SJCRH30 (cell line): ENCODE data around the gene AHDC1. TPM values are rescaled to one million over a fixed set of nuclear protein-coding genes. Genes with fewer than 3 reads are reported as not detected.
A peak's percentile ranks its signal among the peaks of the same experiment; 100 is the strongest.

ENCODE experiments used
- DNase-seq, 2 experiments: peaks; one replicate each; pipeline ENCODE4 v3.0.0-alpha.2; 2015 to 2020
- H3K27ac ChIP-seq: fragments of 250-450 bp; sonication (Bioruptor Pico); 2 replicates; pipeline ENCODE4 v1.5.1; 2020; ENCODE audit warnings: mild to moderate bottlenecking, moderate library complexity
- H3K27me3 ChIP-seq: fragments of 250-450 bp; sonication (Bioruptor Pico); 2 replicates; pipeline ENCODE4 v1.5.1; 2020; ENCODE audit warnings: mild to moderate bottlenecking, moderate library complexity
- H3K36me3 ChIP-seq: fragments of 250-450 bp; sonication (Bioruptor Pico); 2 replicates; pipeline ENCODE4 v1.5.1; 2020; ENCODE audit warnings: mild to moderate bottlenecking, moderate library complexity
- H3K4me1 ChIP-seq: fragments of 250-450 bp; sonication (Bioruptor Pico); 2 replicates; pipeline ENCODE4 v1.5.1; 2020; ENCODE audit warnings: mild to moderate bottlenecking, moderate library complexity
- H3K4me3 ChIP-seq: fragments of 250-450 bp; sonication (Bioruptor Pico); 2 replicates; pipeline ENCODE4 v1.5.1; 2020; ENCODE audit warnings: mild to moderate bottlenecking, moderate library complexity
- H3K9me3 ChIP-seq: fragments of 250-450 bp; sonication (Bioruptor Pico); replicated peaks from 2 replicates; pipeline ENCODE4 v1.5.1; 2020; ENCODE audit warnings: mild to moderate bottlenecking, moderate library complexity
- total RNA-seq: library from RNA; depleted of rRNA; stranded (reverse); fragments of >200 nt; shearing (Covaris generic); gene quantifications from 2 replicates; pipeline ENCODE4 v1.2.3, GENCODE V29; 2014

Gene AHDC1
- total RNA-seq, 1 experiment from 2014 or later, result 30.6 TPM

GRCh38 chr1:27600498-27601175 lies 3.3 kb downstream of the AHDC1 start:
- Histone ChIP-seq H3K36me3 (peaks cover 5% of the 10 kb centered on the region; the same call in 1 of the 2 replicates), H3K4me1 (peaks cover 60% of the 10 kb centered on the region), H3K9me3 (no peaks in the 10 kb centered on the region), H3K27ac (no peak overlapping the region; the same call in 1 of the 2 replicates), H3K27me3 (no peaks in the 10 kb centered on the region), H3K4me3 (peak overlapping the region; percentile 99; the same call in 1 of the 2 replicates)
- peak; percentile 74 to 89 for DNase-seq

DNA sequence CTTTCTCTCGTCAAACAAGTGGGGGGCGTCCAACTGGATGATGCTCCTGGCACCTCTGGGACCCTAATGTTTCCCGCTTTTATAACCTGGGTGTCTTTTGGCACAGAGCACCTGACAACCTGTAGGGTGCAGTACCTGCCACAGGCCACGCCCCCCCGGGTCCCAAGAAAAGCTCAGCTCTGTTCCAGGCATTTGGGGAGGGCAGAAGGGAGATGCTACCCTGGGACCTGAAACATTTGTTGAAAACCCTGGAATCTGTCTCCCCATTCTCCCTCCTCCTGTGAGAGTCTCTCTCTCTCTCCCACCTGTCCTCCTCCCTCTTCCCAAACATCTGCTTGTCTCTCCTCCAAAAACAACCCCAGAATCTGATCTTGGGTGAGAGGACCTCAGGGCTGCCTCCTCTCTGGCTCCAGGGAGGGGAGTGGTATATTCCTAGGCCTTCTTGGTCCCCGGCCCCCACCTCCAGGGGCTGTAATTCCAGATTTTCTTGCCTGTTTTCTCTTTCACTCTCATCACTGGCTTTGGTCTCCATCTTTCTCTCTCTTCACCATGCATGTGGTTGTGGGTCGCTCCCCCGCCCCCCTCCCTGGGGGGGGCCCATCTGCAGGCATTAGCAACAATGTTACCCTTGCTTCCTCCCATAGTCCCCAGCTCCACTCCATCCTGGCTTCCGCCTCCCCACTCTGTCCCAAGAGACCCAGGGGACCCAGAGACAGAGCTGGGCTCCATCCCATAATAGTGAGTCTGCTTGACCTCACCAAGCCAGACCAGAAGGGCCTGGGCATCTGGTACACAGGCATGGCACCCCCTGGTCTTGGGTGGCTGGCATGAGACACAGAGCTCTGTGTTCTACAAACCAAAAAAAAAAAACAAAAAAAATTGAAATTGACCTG lies 4.1 kb downstream of the AHDC1 start:
- Histone ChIP-seq H3K4me1 (peaks cover 65% of the 10 kb centered on the region), H3K9me3 (no peaks in the 10 kb centered on the region), H3K27ac (peak overlapping the region; percentile 57), H3K27me3 (no peaks in the 10 kb centered on the region), H3K36me3 (peaks cover 10% of the 10 kb centered on the region; the same call in 1 of the 2 replicates), H3K4me3 (no peak overlapping the region)
- DNase-seq, result peak in 1 of 2 experiments; percentile 78

DNA sequence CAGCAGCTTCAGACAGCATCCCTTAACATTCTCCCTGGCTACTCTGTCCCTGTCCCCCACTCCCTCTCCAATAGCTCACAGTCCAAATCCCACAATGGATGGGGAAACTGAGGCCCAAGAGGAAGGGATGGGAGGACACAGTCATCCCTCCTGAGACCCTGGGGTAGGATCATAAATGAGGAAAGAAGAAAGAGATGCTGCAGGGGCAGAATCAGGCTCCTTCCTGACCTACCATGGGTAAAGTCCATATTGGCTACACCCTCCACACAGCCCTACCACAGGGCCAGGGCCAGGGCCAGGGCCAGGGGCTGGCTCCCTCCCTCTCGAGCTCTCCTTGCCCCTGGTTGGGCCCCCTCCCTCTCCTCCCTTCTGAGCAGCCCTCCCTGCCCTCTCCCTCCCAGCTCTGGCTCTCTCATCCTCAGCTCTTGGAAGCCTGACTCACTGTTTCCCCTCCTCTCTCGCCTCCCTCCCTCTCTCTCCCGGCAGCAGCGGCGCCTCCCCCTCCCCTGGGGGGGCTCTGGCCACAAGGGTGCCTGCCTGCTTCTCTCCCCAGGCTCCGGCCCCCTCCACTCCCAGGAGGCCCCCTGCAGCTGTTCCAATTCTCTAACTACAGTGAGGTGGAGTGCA lies 4.9 kb downstream of the AHDC1 start:
- Histone ChIP-seq H3K36me3 (peaks cover 10% of the 10 kb centered on the region; the same call in 1 of the 2 replicates), H3K4me3 (no peak overlapping the region), H3K27ac (peak overlapping the region; percentile 57), H3K9me3 (no peaks in the 10 kb centered on the region), H3K4me1 (peaks cover 73% of the 10 kb centered on the region), H3K27me3 (no peaks in the 10 kb centered on the region)
- DNase-seq, result peak; percentile 94 to 95

DNA sequence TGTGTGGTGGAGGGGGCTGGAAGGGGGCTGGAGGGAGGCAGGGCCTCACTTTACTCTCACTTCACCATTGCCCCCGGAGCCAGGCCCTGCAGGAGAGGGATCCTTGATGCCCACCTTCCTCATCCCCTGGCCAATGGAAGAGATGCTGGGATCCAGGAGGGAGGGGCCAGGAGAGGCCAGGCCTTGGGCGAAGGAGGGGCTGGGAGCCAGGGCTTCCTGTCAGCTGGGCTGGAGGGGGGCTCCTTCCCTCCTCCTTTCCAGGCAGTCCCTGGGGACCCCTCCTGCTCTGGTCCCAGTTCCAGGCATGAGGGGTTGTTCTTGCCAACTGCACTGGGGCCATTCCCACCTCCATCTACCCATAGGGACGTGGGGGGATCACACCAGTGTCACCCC lies 5.7 kb downstream of the AHDC1 start:
- Histone ChIP-seq H3K4me3 (no peak overlapping the region), H3K27ac (no peak overlapping the region; the same call in 1 of the 2 replicates), H3K36me3 (peaks cover 10% of the 10 kb centered on the region; the same call in 1 of the 2 replicates), H3K9me3 (no peaks in the 10 kb centered on the region), H3K27me3 (no peaks in the 10 kb centered on the region), H3K4me1 (peaks cover 80% of the 10 kb centered on the region)
- DNase-seq, result peak; percentile 78 to 79

GRCh38 chr1:27597516-27598294 lies 6.2 kb downstream of the AHDC1 start:
- Histone ChIP-seq H3K9me3 (no peaks in the 10 kb centered on the region), H3K27ac (no peak overlapping the region), H3K4me3 (no peak overlapping the region), H3K36me3 (peaks cover 10% of the 10 kb centered on the region; the same call in 1 of the 2 replicates), H3K27me3 (no peaks in the 10 kb centered on the region), H3K4me1 (peaks cover 86% of the 10 kb centered on the region)
- no peak for DNase-seq

DNA sequence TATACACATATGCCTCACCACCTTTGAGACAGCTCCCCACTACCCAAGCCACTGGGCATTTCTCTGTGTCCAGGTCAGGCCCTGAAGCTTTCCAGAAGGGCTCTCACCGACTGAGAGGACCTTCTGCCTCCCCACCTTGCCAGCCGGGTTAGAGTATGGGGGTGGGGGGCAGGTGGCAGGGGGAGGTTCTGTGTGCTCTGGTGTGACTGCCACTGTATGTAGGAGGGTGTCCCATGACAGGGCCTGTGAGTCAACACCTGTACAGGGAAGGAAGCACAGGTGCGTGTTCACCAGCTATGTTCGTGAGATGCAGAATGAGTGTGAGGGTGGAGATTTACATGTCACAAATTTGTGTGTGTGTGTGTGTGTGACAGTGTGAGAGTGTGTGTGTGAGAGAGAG lies 7.0 kb downstream of the AHDC1 start:
- Histone ChIP-seq H3K4me1 (peaks cover 93% of the 10 kb centered on the region), H3K27me3 (no peaks in the 10 kb centered on the region), H3K4me3 (no peak overlapping the region), H3K27ac (no peak overlapping the region), H3K9me3 (no peaks in the 10 kb centered on the region), H3K36me3 (peaks cover 10% of the 10 kb centered on the region; the same call in 1 of the 2 replicates)
- no peak for DNase-seq

GRCh38 chr1:27596261-27596660 lies 7.7 kb downstream of the AHDC1 start:
- peaks cover 97% of the 10 kb centered on the region for H3K4me1 ChIP-seq
- H3K9me3 ChIP-seq, result no peaks in the 10 kb centered on the region
- peaks cover 17% of the 10 kb centered on the region for H3K36me3 ChIP-seq
- no peaks in the 10 kb centered on the region for H3K27me3 ChIP-seq
- no peak overlapping the region for H3K27ac ChIP-seq
- no peak overlapping the region for H3K4me3 ChIP-seq
- no peak for DNase-seq

- DNase-seq, result no peak
- Histone ChIP-seq H3K27me3 (no peaks in the 10 kb centered on the region), H3K36me3 (peaks cover 18% of the 10 kb centered on the region), H3K4me3 (no peak overlapping the region), H3K27ac (no peak overlapping the region), H3K9me3 (no peaks in the 10 kb centered on the region), H3K4me1 (peaks cover 97% of the 10 kb centered on the region)
Observed at GRCh38 chr1:27595597-27595996, 8.3 kb downstream of the AHDC1 start.

- H3K4me1 ChIP-seq, result peaks cover 97% of the 10 kb centered on the region
- H3K27me3 ChIP-seq, result no peaks in the 10 kb centered on the region
Observed at GRCh38 chr1:27594564-27595510, 9.1 kb downstream of the AHDC1 start.

GRCh38 chr1:27593678-27594563 lies 10.0 kb downstream of the AHDC1 start:
- peak in 1 of 2 experiments; percentile 41 for DNase-seq
- Histone ChIP-seq H3K4me3 (no peak overlapping the region), H3K4me1 (peaks cover 93% of the 10 kb centered on the region), H3K27ac (peak overlapping the region; percentile 43; the same call in 1 of the 2 replicates), H3K9me3 (no peaks in the 10 kb centered on the region), H3K27me3 (no peaks in the 10 kb centered on the region), H3K36me3 (peaks cover 33% of the 10 kb centered on the region)

More at GRCh38 chr1:27594564-27595510, 9.1 kb downstream of the AHDC1 start:
- Histone ChIP-seq H3K27ac (no peak overlapping the region; the same call in 1 of the 2 replicates), H3K4me3 (no peak overlapping the region), H3K9me3 (no peaks in the 10 kb centered on the region), H3K36me3 (peaks cover 26% of the 10 kb centered on the region)
- DNase-seq, result peak in 1 of 2 experiments; percentile 32

GRCh38 chr1:27592931-27593677 lies 10.8 kb downstream of the AHDC1 start:
- peak overlapping the region; percentile 43; the same call in 1 of the 2 replicates for H3K27ac ChIP-seq
- no peaks in the 10 kb centered on the region for H3K27me3 ChIP-seq
- peaks cover 85% of the 10 kb centered on the region for H3K4me1 ChIP-seq
- peak; percentile 86 to 91 for DNase-seq
- H3K9me3 ChIP-seq, result no peaks in the 10 kb centered on the region
- H3K36me3 ChIP-seq, result peaks cover 33% of the 10 kb centered on the region
- H3K4me3 ChIP-seq, result no peak overlapping the region
